ENCODE data around the gene ERMP1.

The ERMP1 gene

DNA sequence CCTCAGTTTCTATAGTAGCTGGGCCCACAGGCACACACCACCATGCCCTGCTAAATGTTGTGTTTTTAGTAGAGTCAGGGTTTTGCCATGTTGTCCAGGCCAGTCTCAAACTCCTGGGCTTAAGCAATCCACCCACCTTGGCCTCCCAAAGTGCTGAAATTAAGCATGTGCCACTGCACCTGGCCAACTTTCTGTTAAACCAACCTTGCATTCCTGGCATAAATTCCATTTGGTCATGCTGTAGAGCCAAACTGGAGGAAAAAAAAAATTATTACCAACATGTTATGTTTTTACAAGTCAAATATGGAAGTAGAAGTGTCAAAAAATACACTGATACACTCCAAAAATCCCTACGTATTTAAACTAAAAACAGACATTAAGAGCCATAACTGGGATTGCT is 54.1 kb downstream of the ERMP1 start:
- TF ChIP-seq, protein P1, sequence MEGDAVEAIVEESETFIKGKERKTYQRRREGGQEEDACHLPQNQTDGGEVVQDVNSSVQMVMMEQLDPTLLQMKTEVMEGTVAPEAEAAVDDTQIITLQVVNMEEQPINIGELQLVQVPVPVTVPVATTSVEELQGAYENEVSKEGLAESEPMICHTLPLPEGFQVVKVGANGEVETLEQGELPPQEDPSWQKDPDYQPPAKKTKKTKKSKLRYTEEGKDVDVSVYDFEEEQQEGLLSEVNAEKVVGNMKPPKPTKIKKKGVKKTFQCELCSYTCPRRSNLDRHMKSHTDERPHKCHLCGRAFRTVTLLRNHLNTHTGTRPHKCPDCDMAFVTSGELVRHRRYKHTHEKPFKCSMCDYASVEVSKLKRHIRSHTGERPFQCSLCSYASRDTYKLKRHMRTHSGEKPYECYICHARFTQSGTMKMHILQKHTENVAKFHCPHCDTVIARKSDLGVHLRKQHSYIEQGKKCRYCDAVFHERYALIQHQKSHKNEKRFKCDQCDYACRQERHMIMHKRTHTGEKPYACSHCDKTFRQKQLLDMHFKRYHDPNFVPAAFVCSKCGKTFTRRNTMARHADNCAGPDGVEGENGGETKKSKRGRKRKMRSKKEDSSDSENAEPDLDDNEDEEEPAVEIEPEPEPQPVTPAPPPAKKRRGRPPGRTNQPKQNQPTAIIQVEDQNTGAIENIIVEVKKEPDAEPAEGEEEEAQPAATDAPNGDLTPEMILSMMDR (IDR thresholded peaks at IDR 0.05; ENCODE audit: low read depth, low read length) = no peak
- no peak for DNase-seq (ENCODE audit: extremely low read depth, low read depth)

DNA sequence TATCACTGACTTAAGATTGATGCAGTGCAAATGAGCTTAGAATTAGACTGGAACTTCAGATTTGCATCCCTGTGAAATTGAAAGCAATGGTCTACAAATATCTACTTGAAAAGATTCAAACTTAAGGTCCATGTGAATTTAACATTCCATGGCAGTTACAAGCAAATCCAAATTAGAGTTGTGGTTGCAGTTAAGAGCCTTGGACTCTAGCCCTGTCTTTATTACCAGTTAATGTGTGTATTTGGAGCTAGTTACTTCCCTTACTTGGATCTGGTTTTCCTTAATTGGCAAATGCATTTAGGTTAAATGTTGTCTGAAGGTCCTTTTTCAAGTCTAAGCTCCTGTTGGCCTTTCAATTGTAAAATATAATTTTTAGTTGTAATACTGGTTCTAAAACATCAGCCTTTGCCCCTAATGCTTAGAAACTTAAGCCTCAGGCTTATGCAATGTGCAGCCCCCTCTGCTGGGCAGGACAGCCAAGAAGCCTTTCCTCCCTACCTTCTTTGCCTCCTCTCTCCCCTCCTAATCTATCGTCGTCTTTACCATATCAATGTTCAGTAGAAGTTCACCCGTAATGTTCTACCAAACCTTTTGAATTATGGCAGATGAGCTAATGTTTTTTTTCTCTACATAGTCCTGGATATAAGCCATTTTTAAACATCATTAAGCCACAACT is 59.5 kb downstream of the ERMP1 start:
- DNase-seq (ENCODE audit: extremely low read depth, low read depth) = no peak
- TF ChIP-seq, protein P1 (IDR thresholded peaks at IDR 0.05; ENCODE audit: low read depth, low read length) = no peak

DNA sequence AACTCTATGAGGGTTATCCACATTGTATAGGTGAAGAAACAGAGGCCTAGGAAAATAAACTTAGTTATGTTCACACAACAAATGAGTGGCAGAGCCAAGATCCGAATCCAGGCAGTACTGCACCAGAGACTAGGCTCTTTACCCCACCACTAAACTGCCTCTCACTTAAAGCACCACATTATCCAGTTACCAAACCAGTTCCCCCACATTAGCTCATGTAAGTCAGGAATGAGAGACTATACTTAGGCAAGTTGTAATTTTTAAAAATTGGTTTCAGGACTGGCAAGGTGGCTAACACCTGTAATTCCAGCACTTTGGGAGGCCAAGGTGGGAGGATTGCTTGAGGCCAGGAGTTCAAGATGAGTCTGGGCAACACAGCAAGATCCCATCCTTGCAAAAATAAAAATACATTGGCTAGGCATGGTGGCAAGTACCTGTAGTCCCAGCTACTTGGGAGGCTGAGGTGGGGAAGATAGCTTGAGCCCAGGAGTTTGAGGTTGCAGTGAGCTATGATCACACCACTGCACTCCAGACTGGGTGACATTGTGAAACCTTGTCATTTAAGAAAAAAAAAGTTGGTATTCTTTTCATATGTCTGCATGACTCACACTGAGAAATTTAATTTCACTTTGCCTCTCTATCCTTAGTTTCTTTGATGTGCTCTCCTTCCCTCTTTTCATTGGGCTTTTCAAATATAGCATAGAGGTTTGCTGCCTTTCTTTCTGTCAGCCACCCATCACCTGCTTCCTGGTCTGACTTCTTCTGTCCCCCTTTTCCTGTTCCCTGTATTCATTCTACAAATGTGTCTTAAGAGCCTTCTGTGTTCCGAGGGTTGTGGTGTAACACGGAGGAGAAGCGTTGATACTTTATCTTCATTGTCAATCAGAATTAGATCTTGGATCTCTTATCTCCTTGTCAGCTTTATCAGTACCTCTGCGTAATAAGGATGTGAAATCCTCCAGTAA is 64.7 kb downstream of the ERMP1 start:
- TF ChIP-seq, protein P1 (IDR thresholded peaks at IDR 0.05; ENCODE audit: low read depth, low read length) = no peak
- DNase-seq (ENCODE audit: extremely low read depth, low read depth) = no peak

DNA sequence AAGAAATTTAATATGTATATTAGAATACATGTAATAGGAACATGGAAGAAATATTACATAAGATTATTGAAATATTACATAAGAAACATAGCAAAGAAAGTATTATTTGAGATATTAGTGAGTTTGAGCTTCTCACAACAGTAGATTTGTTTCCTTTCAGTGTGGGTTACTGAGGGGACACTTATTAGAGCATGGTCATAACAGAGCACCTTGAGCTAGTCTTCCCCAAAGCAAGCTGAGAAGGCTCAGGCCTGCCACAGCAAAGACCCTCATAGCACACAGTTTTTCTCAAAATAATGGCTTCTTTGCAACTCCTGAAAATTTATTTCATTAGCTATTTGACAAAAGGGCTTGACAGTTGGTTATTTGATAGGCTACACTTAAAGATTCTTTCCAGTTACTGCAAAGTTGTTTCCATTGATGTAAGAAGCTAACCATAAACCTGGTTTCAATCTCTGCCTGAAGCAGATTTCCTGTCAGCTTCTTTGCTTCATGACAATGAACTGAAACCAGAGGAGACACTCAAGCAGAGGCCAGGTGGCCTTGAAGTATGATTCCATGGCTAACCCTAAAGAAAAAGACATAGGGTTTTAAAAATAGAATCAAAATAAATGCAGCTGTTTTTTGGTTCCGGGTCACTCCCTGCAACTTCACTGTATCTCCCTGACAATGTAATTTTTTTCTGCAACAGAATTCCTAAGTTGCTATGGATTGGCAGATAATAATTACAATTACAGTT is 68.6 kb downstream of the ERMP1 start:
- DNase-seq (ENCODE audit: extremely low read depth, low read depth) = no peak
- TF ChIP-seq, protein P1 (IDR thresholded peaks at IDR 0.05; ENCODE audit: low read depth, low read length) = no peak

DNA sequence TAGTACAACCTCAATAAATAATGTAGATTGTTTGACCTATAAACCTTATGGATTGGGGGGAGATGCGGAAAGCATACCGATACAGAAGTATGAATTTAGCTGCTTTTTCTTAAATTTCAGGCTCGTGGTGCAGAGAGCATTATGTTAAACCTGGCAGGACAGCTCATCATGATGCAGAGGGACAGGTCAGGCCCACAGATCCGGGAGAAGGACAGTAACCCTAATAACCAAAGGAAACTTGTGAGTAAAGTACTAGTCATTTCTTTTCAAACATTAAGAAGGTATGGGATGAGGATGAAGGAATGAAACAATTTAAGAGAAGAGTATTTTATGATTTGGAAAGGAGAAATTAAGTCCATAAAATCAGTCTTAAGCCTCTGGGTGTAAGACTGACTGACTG is 70.5 kb downstream of the ERMP1 start:
- TF ChIP-seq, protein P1 (IDR thresholded peaks at IDR 0.05; ENCODE audit: low read depth, low read length) = no peak

DNA sequence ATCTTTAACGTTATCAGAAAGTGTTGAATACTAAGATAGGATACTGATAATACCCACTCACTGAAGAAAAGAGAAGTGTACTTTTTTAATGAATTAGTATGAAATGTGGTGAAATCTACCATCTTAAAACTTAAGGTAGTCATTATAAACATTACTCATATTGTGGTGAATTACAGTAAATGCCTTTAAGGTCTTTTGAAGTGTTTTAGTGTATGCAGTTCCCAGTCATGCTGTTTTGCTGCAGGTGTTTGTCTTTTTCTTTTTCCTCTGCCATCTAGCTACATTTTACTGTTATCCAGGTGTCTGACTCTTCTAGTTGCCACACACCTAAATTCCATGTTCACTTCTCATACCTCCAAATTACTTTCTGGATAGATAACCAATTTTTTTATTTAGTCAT is 72.6 kb downstream of the ERMP1 start:
- no peak for DNase-seq (ENCODE audit: extremely low read depth, low read depth)
- TF ChIP-seq, protein P1 (IDR thresholded peaks at IDR 0.05; ENCODE audit: low read depth, low read length) = no peak

More for the DNA sequence above, 70.5 kb downstream of the ERMP1 start:
- DNase-seq (ENCODE audit: extremely low read depth, low read depth) = no peak

All from AG09319 (cell line).